ENCODE results near the gene NARF.
A peak's percentile ranks its signal among the peaks of the same experiment; 100 is the strongest.

NARF gene

GRCh38 chr17:82479602-82480001 is 21.1 kb downstream of the NARF start:
- no peak for DNase-seq

GRCh38 chr17:82480318-82480717 is 21.8 kb downstream of the NARF start:
- no peak for DNase-seq

- no peak for DNase-seq
Observed at GRCh38 chr17:82483204-82483660, 24.7 kb downstream of the NARF start.

- no peak for DNase-seq
Observed at GRCh38 chr17:82483836-82484235, 25.3 kb downstream of the NARF start.

- DNase-seq: no peak
Observed at GRCh38 chr17:82486231-82487094, 27.9 kb downstream of the NARF start.

GRCh38 chr17:82487910-82488309 is 29.4 kb downstream of the NARF start:
- DNase-seq: no peak

GRCh38 chr17:82489117-82489516 is 30.6 kb downstream of the NARF start:
- DNase-seq: no peak

- DNase-seq: no peak
Observed at GRCh38 chr17:82489851-82490511, 31.4 kb downstream of the NARF start.

- DNase-seq: no peak
Observed at GRCh38 chr17:82490512-82491195, 32.1 kb downstream of the NARF start.

- no peak for DNase-seq
Observed at GRCh38 chr17:82491196-82491530, 32.6 kb downstream of the NARF start.

GRCh38 chr17:82491533-82491932 is 33.0 kb downstream of the NARF start:
- no peak for DNase-seq

- no peak for DNase-seq
Observed at GRCh38 chr17:82492643-82493225, 34.2 kb downstream of the NARF start.

GRCh38 chr17:82493226-82493781 is 34.8 kb downstream of the NARF start:
- DNase-seq: no peak

- peak; percentile 47 for DNase-seq
Observed at GRCh38 chr17:82494236-82495055, 35.9 kb downstream of the NARF start.

- no peak for DNase-seq
Observed at GRCh38 chr17:82495844-82496528, 37.4 kb downstream of the NARF start.

GRCh38 chr17:82496529-82497434 is 38.2 kb downstream of the NARF start:
- DNase-seq: peak; percentile 89

- DNase-seq: peak; percentile 55
Observed at GRCh38 chr17:82497483-82498405, 39.2 kb downstream of the NARF start.

GRCh38 chr17:82502207-82502606 is 43.7 kb downstream of the NARF start:
- DNase-seq: no peak

- no peak for DNase-seq
Observed at GRCh38 chr17:82503094-82503727, 44.7 kb downstream of the NARF start.
